GM21825 (cell line): ENCODE data around the gene SH3PXD2A.

Experiments used
- ATAC-seq: cut with Tn5 transposase; IDR thresholded peaks from one replicate; pipeline ENCODE4 v1.9.1; 2021; ENCODE audit warnings: mild to moderate bottlenecking, moderate library complexity; ENCODE audit not compliant: unreplicated experiment

SH3PXD2A gene

DNA sequence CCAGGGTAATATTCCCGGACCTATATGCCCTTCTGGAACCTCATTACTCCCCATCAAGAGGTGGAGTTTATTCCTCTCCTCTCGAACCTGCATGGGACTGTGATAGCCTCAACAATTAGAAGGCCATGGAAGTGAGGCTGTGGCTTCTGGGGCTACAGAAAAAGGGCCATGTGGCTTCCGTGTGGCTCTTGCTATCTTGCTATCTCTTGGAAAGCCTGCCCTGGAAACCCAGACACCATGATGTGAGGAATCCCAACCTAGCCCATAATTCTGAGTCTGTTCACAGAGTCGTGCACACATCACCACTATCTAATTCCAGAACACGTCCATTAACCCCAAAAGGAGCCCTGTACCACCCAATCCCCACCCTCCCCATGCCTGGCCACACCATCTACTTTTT, 20.8 kb upstream of the SH3PXD2A start:
- no peak for ATAC-seq

DNA sequence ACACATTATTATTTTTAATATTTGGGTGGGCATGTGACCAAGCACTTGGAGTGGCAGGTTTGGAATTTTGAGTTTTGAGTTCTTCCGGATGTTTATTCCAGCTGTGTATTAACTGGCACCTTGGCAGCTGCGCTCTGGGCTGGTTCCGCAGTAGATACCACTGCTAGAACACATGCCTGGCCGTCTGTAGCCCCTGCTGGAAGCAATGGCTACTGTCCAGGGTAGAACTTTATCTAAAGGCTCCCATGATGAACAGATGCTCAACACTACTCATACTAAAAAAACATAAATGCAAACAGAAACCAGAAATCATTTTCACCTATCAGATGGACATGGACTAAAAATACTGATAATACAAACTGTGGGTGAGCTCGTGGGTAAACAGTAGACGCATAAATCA, 19.4 kb upstream of the SH3PXD2A start:
- no peak for ATAC-seq

DNA sequence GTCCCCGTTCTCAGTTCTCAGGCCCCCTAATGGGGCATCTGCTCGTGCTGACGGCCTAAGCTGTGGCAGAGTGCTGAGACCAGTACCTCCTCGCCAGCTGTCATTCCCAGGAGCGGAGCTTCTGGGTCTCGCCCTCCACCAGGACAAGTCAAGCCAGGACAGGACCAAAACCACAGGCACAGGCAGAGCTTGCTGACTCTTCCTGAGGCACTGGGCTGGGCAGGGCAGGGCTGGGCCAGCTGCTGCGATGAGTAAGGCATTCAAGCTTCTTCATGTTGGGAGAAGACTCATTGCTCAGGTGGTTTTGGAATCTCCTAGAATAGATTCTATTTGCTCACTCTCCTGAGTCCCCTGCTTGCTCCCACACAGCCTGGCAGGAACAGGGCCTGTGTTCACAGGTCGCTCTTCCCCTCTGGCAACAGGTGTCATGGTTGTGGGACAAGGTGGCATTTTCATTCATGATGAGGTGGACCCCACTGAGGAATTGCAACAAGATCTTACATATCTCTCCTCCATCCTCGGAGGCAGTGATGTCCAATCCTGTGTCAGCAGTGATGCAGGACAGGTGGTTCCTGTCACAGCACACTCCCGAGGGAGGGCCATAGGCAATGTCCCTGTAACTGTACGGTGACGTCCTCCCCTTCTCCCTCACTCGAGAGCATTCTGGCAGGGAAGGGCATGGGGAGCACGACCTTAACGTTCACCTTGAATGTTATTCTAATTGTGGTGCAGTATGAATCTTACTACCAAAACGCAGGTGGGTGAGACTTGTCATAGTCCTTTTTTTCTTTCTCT, 17.0 kb upstream of the SH3PXD2A start:
- no peak for ATAC-seq

DNA sequence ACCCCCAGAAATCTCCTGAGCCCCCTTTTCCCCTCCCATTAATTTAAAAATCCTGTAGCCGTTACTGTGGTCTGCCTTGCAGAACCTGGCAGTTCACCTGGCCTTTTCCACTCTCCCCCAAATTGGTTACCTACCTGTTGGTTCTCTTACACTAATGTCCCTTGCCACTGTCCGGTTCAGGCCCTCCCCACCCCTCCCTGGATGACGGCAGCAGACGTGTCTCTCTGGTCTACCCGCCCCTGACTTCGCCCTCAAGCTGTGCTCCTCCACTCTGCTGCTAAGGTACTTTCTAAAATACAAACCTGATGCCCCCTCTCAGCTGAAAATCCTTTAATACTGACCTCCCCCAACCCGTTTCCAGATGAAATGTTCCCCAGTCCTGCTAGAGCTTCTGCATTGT, 15.6 kb upstream of the SH3PXD2A start:
- no peak for ATAC-seq

DNA sequence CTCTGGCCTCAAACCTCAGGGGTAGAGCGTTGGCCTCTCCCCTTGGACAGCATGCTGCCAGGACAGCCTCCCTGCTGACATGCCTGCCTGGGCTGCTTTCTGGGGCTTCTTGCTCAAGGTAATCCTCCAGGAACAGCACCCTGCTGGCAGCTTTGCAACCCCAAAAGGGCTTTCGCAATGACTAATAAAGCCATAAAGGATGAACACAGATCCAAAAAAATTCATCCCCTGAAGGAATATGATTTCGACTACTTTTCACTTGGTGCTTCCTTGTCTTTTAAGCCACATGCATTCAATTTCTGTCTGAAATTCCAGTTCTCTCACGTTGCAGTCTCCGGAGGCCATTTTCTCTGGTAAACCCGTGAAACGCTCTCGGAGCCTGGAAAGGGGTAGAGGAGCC, 15.1 kb upstream of the SH3PXD2A start:
- no peak for ATAC-seq

DNA sequence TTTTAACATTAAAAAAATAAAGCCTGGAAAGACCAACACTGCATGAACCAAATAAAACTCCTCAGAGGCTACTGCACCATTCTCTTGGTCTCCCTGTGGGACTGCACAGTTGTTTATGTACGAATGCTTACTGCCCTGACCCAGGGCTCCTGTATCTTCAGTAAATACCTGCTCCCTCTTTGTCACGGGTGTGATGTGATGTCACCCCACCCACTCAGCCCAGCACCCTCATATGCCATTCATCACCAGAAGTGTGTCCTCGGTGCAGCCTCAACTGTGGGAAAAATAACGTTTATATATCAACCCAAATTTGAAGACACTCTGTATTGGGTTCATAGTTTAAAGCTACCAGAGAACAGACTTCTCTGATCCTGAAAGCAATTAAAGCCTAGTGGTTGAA, 14.0 kb upstream of the SH3PXD2A start:
- no peak for ATAC-seq

DNA sequence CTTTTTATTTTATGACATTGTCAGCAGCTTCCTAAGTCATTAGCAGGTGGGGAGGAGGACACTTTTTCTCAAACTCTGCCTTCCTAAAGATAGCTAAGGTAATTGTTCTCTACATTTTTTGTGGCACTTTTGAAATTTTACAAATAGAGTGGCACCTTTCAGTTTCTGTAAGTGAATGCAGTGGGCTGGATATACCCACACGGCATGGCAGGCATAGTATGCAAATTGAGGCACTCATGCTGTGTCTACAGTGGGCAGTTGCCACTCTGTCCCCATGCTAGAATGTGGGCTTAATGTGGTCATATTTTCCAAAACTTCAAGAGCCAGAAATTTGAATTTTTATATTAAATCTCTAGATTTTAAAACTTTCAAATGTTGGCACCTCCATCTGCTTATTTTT, 12.8 kb upstream of the SH3PXD2A start:
- ATAC-seq = no peak

DNA sequence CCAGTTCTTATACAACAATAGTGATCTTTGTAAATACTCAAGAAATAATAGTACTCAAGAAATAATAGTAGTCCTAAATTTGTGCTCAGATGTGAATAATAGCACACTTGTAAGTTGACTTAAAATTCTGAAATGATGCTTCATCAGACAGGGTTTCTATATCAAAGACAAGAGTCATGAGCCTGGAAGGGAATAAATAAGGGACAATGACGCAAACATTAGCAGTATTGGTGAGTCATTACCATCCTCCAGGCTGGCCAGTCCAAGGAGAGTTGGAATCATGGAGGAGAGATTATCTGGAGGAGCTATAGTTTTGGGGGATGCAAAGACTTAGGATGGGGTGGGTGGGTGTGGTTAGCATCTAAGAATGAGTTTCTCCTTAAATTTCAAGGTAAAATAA, 6.1 kb upstream of the SH3PXD2A start:
- ATAC-seq = no peak

DNA sequence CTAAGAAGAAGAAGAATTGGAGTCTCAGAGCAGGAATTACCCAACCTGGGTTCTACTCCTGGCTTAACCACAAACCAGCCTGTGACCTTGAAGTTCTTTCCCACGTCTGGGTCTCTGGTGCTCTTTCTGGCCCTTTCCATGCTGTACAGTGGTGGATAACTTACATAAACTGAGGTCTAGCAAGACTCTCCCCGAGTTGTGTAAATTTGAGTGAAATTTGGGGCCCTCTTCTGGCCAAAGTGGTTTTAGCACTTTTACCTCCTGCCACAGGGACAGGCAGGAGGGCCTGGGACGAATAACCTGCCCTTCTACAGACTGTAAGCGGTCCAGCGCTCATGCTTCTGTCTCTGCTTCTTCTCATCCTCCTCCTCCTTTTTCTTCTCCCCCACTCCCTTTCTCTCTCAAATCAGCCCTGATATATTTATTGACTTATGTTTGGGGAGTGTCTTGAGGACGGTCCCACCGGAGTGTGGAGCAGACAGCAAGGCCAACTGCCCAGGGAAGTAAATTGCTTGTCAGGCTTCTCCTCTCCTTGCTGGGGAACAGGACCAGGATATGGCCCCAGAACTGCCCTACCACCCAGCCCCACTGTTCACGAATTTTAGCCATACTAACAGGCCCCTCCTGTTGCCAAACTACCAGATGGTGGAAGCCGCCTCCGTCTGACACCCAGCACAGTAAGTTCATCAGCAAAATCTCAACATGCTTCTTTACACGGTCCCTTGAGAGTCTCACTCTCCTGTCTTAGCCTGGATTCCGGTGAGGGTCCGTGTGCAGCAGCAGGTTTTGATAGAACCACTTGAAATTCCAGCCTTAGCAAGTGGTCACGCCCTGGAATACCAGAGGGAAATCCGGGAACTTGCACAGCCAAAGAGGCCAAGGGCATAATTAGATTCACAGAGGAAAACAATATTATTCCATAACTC, 4.0 kb upstream of the SH3PXD2A start:
- ATAC-seq = no peak

DNA sequence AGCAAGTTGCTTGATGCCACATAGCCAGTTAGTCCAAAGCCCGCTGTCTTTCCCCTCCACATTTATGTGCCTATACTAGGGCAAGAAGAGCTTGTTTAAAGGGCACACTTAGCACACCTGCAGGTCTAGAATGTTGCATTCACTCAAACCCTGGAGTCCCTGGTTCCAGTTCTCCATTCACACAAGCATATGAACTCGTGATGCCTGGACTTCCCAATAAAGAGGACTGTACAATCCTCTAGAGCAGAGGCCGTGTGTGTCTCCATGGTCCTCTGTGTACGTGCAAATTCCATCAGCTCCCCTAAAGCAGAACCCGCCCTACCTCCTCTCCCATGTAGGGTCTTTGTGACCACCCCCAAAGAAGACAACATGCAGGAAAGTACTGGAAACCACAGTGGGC, 3.0 kb upstream of the SH3PXD2A start:
- no peak for ATAC-seq

DNA sequence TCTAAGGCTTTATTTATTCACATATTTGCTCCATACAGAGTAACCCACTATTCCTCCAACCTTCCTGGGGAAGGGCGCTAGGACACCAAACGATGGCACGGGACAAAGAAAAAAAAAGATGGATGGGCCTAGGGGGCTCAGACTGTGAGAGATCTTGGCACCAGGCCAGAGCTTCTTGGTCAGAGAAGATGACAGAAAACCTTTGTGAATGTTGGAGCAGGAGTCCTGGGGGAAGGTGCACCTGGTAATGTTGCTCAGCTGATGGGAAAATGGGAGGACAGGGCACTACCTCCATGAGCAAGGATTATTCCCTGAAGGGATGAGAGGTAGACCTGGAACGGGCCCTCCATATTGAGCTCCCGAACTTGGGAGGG, 1.4 kb upstream of the SH3PXD2A start:
- ATAC-seq = no peak

DNA sequence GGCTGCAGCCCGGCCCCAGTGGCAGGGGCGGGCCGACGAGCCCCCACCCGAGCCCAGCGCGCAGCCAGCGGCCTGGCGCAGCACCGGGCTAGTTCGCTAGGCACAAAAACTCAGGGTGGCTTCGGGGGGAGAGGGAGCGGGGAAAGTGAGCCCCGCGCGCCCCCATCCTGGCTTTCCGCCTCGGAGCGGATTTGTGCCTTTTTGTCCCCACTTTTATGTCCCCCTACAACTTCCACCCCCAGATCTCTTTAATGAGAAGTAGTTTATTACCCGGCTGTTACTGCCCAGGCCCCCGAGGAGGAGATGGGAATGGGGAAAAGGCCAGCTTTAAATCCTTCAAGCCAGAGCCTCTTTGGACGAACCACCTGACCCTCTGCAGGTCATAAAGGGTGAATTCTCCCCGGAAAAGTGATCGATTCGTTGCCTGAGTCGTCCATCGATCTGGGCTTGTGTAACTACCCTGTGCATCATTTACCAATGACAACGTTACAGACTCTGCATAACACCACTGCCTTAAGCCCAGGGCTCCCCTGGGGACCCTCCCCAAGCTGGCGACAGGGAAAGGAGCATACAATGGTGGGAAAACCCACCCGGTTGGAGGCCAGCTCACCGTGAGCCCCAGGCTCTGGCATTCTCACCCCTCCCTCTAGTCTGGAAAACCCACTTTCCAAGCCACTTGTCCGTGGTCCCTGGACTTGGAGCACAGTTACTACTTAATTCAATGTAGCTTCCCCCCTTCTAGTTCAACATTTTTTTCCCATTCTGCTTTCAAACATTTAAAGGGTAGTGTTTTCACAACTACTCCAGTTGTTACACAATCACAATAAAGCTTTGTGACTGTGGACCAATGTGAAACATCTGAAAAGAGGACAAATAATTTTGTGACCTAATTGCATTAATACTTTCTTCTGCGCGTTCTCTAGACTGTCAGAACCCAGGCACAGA, 748 bp upstream of the SH3PXD2A start:
- no peak for ATAC-seq

DNA sequence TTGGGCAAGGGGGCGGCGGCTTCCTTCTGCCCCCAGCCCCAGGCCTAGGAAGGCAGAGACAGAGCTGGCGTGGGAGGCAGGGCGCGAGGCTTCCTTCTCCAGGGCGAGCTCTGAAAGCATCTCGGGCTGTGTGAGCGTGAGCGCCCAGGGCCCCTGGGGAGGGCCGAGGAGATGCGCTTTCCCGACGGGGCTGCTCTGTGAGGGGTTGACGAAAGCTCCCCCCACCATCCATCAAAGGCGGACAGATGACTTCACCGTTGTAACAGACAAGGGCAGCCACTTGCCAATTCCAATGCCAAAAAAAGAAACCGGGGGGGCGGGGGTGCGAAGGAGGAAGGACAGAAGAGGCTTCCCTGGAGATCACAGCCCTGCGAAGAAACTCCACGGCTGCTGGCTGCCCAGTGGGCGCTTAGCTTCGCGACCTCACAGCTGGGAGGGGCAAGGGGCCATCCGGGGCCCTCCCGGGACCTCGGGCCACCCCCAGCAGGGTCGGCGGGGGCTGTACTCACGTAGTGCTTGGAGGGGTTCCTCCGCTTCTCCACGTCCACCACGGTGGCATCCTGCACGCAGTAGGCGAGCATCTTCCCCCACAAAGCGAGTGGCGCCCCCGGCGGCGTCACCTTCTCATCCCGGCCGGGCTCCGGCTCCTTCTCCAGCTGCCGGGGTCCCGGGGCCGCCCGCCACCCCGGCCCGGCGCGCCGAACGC, 537 bp downstream of the SH3PXD2A start:
- ATAC-seq = no peak

DNA sequence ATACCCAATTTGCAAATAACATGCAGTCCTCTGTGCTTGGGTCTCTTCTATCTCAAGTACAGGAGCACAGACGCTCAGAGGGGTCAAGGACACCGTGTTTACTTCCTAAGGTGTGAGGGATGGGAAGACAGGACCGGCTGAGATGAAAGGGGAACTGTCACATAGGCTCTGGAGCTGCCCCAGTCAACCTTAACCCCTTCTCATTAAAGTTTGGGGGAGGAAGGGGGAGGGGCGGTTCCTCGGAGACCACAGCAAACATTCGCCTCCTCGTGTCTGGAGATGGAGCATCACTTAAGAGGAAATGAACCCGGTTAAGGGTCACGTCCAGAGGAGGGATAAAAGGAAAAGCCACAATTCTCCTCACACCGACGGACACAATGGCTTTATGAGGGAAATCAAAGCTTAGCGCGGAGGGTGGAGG, 1.1 kb downstream of the SH3PXD2A start:
- ATAC-seq = no peak

DNA sequence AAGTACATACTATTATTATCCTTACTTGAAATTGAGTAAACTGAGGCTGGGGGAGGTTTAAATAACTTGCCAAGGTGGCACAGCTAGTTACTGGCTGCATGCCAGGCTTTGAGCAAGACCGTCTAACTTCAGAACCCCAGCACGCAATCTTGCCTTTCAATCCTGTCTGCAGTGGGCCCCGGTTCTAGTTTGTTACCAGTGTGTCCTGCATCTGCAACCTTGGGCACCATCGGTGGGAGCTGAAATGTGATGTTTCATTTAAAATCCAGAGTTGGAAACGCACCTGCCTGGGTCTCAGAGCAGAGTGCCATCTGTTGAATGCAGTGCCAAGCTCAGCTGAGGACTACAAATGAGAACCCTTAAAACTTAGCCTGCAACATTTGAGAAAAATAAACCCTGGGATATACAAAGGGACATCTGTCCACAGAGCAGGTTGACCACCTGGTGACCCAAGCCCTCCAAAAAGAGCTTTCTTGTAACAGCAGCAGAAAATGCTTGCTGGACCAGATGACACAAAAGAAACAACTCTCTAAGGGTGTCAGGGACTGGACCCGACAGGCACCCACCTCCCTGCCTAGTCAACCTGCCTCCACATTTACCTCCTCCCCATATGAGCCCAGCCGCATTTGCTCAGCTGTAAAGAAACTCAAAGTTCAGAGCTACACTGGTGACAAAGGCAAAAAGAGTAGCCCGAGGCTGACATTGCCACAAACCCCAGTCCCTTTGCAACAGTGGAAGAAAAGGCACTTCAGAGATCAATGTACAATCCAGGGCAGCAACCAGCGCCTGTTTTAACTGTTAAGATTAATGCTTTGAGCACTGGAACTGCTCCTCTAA, 1.7 kb downstream of the SH3PXD2A start:
- no peak for ATAC-seq

DNA sequence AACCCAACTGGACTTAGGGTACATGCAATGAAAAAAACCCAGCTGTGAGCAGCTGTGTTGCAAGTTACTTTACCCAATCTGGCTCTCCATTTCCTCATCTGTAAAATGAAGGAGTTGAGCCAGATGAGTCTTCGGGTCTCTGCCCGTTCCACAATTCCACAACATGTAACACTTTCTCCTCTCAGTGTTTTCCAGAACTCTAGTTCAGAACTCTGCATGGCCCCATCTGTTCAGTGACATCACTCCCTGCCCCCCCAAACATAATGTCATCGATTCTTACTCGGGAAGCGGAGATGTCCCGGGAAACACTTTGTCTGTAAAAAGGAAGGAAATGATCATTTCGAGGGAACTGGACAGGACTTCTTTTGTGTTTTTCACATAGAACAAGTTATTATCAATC, 2.5 kb downstream of the SH3PXD2A start:
- ATAC-seq = no peak

DNA sequence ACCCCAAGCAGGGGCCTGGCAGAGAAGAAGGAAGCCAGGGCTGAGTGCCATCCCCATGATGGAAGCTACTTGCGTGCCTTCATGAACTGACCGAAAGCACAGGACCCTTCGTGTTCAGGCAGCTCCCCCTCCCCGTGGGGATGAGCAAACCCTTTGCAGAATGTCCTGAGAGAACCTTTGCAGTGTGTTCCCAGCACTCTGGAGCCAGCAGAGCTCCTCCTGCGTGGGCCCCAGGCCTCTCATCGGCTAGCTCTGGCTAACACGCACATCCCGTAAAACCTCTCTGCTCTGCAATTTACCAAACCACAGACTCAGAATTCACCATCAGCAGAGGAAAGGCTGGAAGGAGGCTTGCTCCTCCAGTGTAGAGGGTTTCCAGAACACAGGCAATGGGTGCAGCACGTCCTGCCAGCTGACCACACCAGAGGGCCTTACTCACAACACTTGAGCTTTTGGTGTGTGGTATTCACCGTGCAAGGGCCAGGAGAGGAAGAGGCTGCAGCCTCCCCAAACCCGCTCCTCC, 3.1 kb downstream of the SH3PXD2A start:
- ATAC-seq = no peak

DNA sequence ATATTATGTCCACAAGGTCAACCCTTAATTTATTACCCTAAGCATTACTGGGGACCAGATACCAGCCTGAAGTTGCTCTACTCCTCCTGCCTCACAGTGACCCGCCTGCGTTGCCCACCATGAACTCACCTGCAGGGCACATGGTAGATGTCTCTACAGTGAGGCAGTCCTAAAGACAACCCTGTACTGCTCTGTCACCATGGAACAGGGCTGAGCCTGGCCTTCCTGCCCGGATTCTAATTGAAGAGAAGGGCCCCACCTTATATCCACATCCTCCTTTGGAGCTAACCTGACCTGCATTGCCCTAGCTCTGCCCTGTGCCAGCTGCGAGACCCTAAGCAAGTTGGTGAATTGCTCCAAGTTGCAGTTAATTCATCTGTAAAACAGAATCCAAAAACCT, 4.1 kb downstream of the SH3PXD2A start:
- ATAC-seq = no peak

DNA sequence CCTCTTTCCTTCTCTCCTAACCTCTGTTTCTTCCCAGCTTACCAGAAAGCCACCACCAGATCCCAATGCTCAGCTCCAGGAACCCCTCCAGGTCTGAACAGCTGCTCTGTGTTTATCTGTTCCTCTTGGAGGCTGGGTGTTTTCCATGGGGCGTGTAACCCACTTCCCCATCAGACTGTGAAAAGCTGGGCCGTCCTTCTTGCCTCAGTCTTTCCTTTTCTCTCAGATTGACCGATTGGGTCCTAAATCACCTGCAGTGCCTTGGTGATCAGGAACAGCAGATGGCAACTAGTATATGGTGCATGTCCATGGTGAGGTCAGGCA, 4.8 kb downstream of the SH3PXD2A start:
- ATAC-seq = no peak
